Heart right ventricle (tissue), 16 donors: ENCODE data around the gene CFI. TPM values are rescaled to one million over a fixed set of nuclear protein-coding genes. Genes with fewer than 3 reads are reported as not detected.

Source experiments
- ATAC-seq, 8 donors: fragments of 200-7000 bp; cut with Tn5 transposase; one replicate each; pipeline ENCODE4 v1.9.1; 2020; ENCODE audit warnings: mild to moderate bottlenecking in 8 of 8, moderate library complexity in 8 of 8, moderate number of reproducible peaks in 1 of 8
- DNase-seq, 2 donors: peaks; one replicate each; pipeline ENCODE4 v3.0.0-alpha.2; 2020
- H3K27ac ChIP-seq, 10 donors: fragments of 200-600 bp; sonication (generic) in 2 of 10; one replicate each; pipeline versions ENCODE4 v1.5.0 to v1.8.0; 2020 to 2022; ENCODE audit warnings: mild to moderate bottlenecking in 3 of 10
- H3K27me3 ChIP-seq, 7 donors: fragments of 200-600 bp; one replicate each; pipeline ENCODE4 v1.8.0; 2021 to 2022; ENCODE audit warnings: mild to moderate bottlenecking in 2 of 7
- H3K36me3 ChIP-seq, 9 donors: fragments of 200-600 bp; sonication (generic) in 1 of 9; one replicate each; pipeline versions ENCODE4 v1.5.0 to v1.8.0; 2020 to 2022; ENCODE audit warnings: mild to moderate bottlenecking in 2 of 9
- H3K4me1 ChIP-seq, 9 donors: fragments of 200-600 bp; sonication (generic) in 1 of 9; one replicate each; pipeline versions ENCODE4 v1.5.0 to v1.8.0; 2020 to 2022; ENCODE audit warnings: mild to moderate bottlenecking in 4 of 9
- H3K4me3 ChIP-seq, 10 donors: fragments of 200-600 bp; sonication (generic) in 2 of 10; one replicate each; pipeline versions ENCODE4 v1.5.0 to v1.8.0; 2020 to 2022; ENCODE audit warnings: mild to moderate bottlenecking in 7 of 10, moderate library complexity in 2 of 10
- H3K9me3 ChIP-seq, 11 donors: fragments of 200-600 bp in 10 of 11; sonication (generic) in 2 of 11; one replicate each; pipeline versions ENCODE4 v1.5.0 to v1.8.0; 2013 to 2022; ENCODE audit warnings: mild to moderate bottlenecking in 2 of 11, control low read depth in 1 of 11, moderate library complexity in 1 of 11
- WGBS, 2 donors: extraction: QIAGEN DNeasy Blood & Tissue Kit; methylation state at CpG; one replicate each; pipeline ENCODE4 v1.1.7; 2013; ENCODE audit warnings: inconsistent platforms in 1 of 2; 5-methylcytosine and 5-hydroxymethylcytosine counted together
- intact Hi-C, 10 donors: fragments of 100-400 bp; cut with DNase I; formaldehyde crosslinking; loops; one replicate each; pipeline versions ENCODE4 v1.11.1 to v1.14.2; 2022
- polyA plus RNA-seq, 2 donors: library from polyadenylated mRNA; stranded (reverse); fragments of 200-250 nt; gene quantifications; one replicate each; pipeline ENCODE4 v1.2.3, GENCODE V29; 2013
- total RNA-seq, 10 donors: library from RNA; stranded (reverse); fragmentation: NEBNext Ultra II Directional in 3 of 10; extraction: Animal tissue kit (Norgen Biotek cat#: 25700) in 3 of 10; gene quantifications; one replicate each; pipeline versions ENCODE4 v1.2.1 to v1.2.4, GENCODE V29; 2021 to 2023
- TF ChIP-seq, protein P1 (sequence below), 9 donors: fragments of 200-600 bp; sonication (generic) in 2 of 9; IDR thresholded peaks; one replicate each; pipeline versions ENCODE4 v1.5.0 to v1.8.0; 2021 to 2022; ENCODE audit warnings: antibody characterized with exemption in 9 of 9, mild to moderate bottlenecking in 5 of 9, moderate library complexity in 1 of 9
- donor health status: Arrhythmogenic right ventricular cardiomyopathy.
- donor health status: ischemic (EF 13 %, LVEDD 7.1; RV severe dilation, severe dysfunction).
- donor health status: healthy with polysubstance abuse.
- donor health status: DM: no; HTN: yes; CAD: no.
- donor health status: DM: no; HTN: no; CAD: no.
- donor health status: ischemic (EF 25% LVEDD 6.9; RV normal size, moderate dysfunction).
- donor health status: ischemic (EF 25% LVEDD 5.7; RV mildly dilated, moderate dysfunction).
- donor health status: healthy.
- donor health status: DM: yes; HTN: yes; CAD: no.
- donor health status: Ischemic cardiomyopathy.
- donor health status: ischemic (EF 35%, LVEDD 5.7; RV mildly dilated, moderate dysfunction).
- donor health status: nonischemic (EF 11% LVEDD 7.7; RV severe dilation, severe dysfunction).
- donor health status: DM: yes; HTN: yes; CAD: no.
- donor health status: PGD.
- donor health status: ischemic (EF 29% LVEDD 5.4; RV normal size, mild dysfunction).
- donor health status: nonischemic (EF 23%, LVEDD 6.1; RV moderate dilation, normal function).

The CFI gene
- total and polyA plus RNA-seq, 12 donors = 5.2 to 16.6 (median 10.5) TPM

DNA sequence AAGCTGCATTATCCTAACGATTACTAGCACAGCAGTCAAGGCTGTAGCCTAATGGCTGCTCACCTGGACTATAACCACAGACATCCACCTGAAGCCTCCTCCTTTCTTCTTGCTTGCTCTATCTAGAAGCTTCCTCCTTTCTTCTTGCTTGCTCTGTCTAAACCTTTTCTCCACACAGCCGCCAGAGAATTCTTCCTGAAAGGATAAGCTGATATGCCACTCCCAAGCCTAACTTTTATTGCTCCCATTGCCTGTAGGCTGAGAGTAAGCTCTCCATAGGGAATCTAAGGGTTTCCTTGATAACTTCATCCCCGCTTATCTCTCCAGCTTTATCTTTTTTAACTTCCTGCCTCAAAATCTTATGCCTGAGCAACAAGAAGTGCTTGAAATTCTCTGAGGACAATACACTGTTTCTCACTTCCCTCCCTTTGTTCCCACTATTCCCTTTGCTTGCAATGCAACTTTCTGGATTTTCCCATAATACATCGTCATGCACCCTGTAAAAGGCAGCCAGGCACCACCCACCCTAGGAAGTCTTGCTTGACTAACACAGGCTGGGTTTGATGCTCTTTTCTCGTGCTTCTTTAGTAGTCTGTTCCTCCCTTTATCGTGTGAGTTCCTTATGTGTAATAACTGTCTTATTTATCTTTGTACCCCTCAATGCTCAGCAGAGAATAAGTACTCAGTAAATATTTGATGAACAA lies 44.7 kb upstream of the CFI start:
- intact Hi-C loops = no loop called here
- no peak overlapping the region for H3K4me3 ChIP-seq
- ATAC-seq (no peak), DNase-seq (no peak)
- 33% methylated on average over 6 of the region's 6 CpGs for WGBS, 2 donors
- TF ChIP-seq, protein P1, sequence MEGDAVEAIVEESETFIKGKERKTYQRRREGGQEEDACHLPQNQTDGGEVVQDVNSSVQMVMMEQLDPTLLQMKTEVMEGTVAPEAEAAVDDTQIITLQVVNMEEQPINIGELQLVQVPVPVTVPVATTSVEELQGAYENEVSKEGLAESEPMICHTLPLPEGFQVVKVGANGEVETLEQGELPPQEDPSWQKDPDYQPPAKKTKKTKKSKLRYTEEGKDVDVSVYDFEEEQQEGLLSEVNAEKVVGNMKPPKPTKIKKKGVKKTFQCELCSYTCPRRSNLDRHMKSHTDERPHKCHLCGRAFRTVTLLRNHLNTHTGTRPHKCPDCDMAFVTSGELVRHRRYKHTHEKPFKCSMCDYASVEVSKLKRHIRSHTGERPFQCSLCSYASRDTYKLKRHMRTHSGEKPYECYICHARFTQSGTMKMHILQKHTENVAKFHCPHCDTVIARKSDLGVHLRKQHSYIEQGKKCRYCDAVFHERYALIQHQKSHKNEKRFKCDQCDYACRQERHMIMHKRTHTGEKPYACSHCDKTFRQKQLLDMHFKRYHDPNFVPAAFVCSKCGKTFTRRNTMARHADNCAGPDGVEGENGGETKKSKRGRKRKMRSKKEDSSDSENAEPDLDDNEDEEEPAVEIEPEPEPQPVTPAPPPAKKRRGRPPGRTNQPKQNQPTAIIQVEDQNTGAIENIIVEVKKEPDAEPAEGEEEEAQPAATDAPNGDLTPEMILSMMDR (IDR thresholded peaks at IDR 0.05) = no peak
- no peaks in the 10 kb centered on the region for H3K36me3 ChIP-seq
- H3K27me3 ChIP-seq = no peaks in the 10 kb centered on the region
- no peak overlapping the region for H3K27ac ChIP-seq
- H3K4me1 ChIP-seq = no peaks in the 10 kb centered on the region
- H3K9me3 ChIP-seq = no peaks in the 10 kb centered on the region

- Histone ChIP-seq H3K27ac (no peak overlapping the region), H3K4me1 (no peaks in the 10 kb centered on the region), H3K9me3 (no peaks in the 10 kb centered on the region), H3K4me3 (no peak overlapping the region), H3K36me3 (peaks cover 0 to 3% (median 0%) of the 10 kb centered on the region in 9 donors), H3K27me3 (no peaks in the 10 kb centered on the region)
- ATAC-seq = no peak
- intact Hi-C loops = loop anchor here in 1 of 10 donors (10.0 kb wide), 1 partner anchor 138 kb away; no protein-coding TSS in a partner anchor
- WGBS, 2 donors = 80 to 83% methylated on average over 3 of the region's 3 CpGs
- no peak for DNase-seq
- TF ChIP-seq, protein P1 (IDR thresholded peaks at IDR 0.05) = no peak
Observed at GRCh38 chr4:109836985-109837384, 35.2 kb upstream of the CFI start.

GRCh38 chr4:109833756-109834155 lies 32.0 kb upstream of the CFI start:
- Histone ChIP-seq H3K4me3 (no peak overlapping the region), H3K27ac (no peak overlapping the region), H3K36me3 (peaks cover 0 to 5% (median 0%) of the 10 kb centered on the region in 9 donors), H3K27me3 (no peaks in the 10 kb centered on the region), H3K4me1 (no peaks in the 10 kb centered on the region), H3K9me3 (no peaks in the 10 kb centered on the region)
- intact Hi-C loops = loop anchor here in 1 of 10 donors (10.0 kb wide), 1 partner anchor 141 kb away; no protein-coding TSS in a partner anchor
- DNase-seq (no peak), ATAC-seq (no peak)
- TF ChIP-seq, protein P1 (IDR thresholded peaks at IDR 0.05) = no peak
- 95 to 96% methylated on average over 4 of the region's 4 CpGs for WGBS, 2 donors

GRCh38 chr4:109827672-109828071 lies 25.9 kb upstream of the CFI start, which contains the start of gene RRH:
RRH (plus strand) TSS chr4:109827972; CDS start chr4:109828028, 56 bp downstream.
- H3K27me3 ChIP-seq = no peaks in the 10 kb centered on the region
- no peak within 1 kb of the TSS for H3K27ac ChIP-seq
- ATAC-seq = no peak
- no peak within 1 kb of the TSS for H3K4me3 ChIP-seq
- no peaks in the 10 kb centered on the region for H3K9me3 ChIP-seq
- TF ChIP-seq, protein P1 (IDR thresholded peaks at IDR 0.05) = no peak
- H3K4me1 ChIP-seq = no peaks in the 10 kb centered on the region
- 98% methylated on average over 2 of the region's 2 CpGs for WGBS, 2 donors
- peaks cover 0 to 54% (median 23%) of the 10 kb centered on the region in 9 donors for H3K36me3 ChIP-seq
- intact Hi-C loops = loop anchor here in 5 of 10 donors (2.0 to 10.0 kb wide), 4 partner anchors 400 to 405 kb away; no protein-coding TSS in a partner anchor
- no peak for DNase-seq
